T-helper 2 cell (primary cell): ENCODE data around the gene NGFR.
"Not testable (repeated sequence)": the region's sequence is repeated elsewhere in the genome, so short reads cannot be mapped to it uniquely, and the experiment has no call there.

Experiments used
- DNase-seq, 5 experiments: peaks; one replicate each; pipeline versions ENCODE4 v3.0.0 to v3.0.0-alpha.2; 2012 to 2022

The NGFR gene

GRCh38 chr17:49496867-49497147, 1.7 kb downstream of the NGFR start:
- no peak for DNase-seq

GRCh38 chr17:49497148-49498028, 2.3 kb downstream of the NGFR start:
- DNase-seq = no peak

- DNase-seq = no peak
Observed at GRCh38 chr17:49498029-49498615, 3.0 kb downstream of the NGFR start.

- DNase-seq = no peak
Observed at GRCh38 chr17:49501496-49501895, 6.4 kb downstream of the NGFR start.

- no peak for DNase-seq
Observed at GRCh38 chr17:49502254-49502653, 7.2 kb downstream of the NGFR start.

- not testable (repeated sequence) for DNase-seq
Observed at GRCh38 chr17:49502680-49503079, 7.6 kb downstream of the NGFR start.

- no peak for DNase-seq
Observed at GRCh38 chr17:49504369-49504768, 9.3 kb downstream of the NGFR start.

- DNase-seq = no peak
Observed at GRCh38 chr17:49505854-49506253, 10.8 kb downstream of the NGFR start.

GRCh38 chr17:49506282-49506681, 11.2 kb downstream of the NGFR start:
- DNase-seq = no peak

GRCh38 chr17:49508061-49508865, 13.2 kb downstream of the NGFR start:
- DNase-seq = no peak

- no peak for DNase-seq
Observed at GRCh38 chr17:49508866-49509587, 13.9 kb downstream of the NGFR start.

GRCh38 chr17:49509588-49509917, 14.5 kb downstream of the NGFR start:
- no peak for DNase-seq

- no peak for DNase-seq
Observed at GRCh38 chr17:49510059-49510719, 15.1 kb downstream of the NGFR start.

- DNase-seq = no peak
Observed at GRCh38 chr17:49510720-49511110, 15.6 kb downstream of the NGFR start.

- no peak for DNase-seq
Observed at GRCh38 chr17:49511810-49512209, 16.7 kb downstream of the NGFR start.

GRCh38 chr17:49512296-49513043, 17.4 kb downstream of the NGFR start:
- DNase-seq = no peak

GRCh38 chr17:49513044-49513395, 17.9 kb downstream of the NGFR start:
- DNase-seq = no peak

- no peak for DNase-seq
Observed at GRCh38 chr17:49513641-49514040, 18.5 kb downstream of the NGFR start.

- no peak for DNase-seq
Observed at GRCh38 chr17:49514071-49514721, 19.1 kb downstream of the NGFR start.

- no peak for DNase-seq
Observed at GRCh38 chr17:49515196-49515770, 20.2 kb downstream of the NGFR start.

GRCh38 chr17:49516180-49516579, 21.1 kb downstream of the NGFR start:
- no peak for DNase-seq
